ENCODE measurements around the gene NDFIP1. TPM values are rescaled to one million over a fixed set of nuclear protein-coding genes. Genes with fewer than 3 reads are reported as not detected.

NDFIP1 gene
- total and polyA plus RNA-seq, 2 of the 8 experiments (the other 6 are each of a cell fraction or from before 2014, with no cell fraction given): 8.8 to 27.1 TPM

GRCh38 chr5:142096382-142096781, 12.2 kb upstream of the NDFIP1 start (continued):
- TF ChIP-seq, protein P1, sequence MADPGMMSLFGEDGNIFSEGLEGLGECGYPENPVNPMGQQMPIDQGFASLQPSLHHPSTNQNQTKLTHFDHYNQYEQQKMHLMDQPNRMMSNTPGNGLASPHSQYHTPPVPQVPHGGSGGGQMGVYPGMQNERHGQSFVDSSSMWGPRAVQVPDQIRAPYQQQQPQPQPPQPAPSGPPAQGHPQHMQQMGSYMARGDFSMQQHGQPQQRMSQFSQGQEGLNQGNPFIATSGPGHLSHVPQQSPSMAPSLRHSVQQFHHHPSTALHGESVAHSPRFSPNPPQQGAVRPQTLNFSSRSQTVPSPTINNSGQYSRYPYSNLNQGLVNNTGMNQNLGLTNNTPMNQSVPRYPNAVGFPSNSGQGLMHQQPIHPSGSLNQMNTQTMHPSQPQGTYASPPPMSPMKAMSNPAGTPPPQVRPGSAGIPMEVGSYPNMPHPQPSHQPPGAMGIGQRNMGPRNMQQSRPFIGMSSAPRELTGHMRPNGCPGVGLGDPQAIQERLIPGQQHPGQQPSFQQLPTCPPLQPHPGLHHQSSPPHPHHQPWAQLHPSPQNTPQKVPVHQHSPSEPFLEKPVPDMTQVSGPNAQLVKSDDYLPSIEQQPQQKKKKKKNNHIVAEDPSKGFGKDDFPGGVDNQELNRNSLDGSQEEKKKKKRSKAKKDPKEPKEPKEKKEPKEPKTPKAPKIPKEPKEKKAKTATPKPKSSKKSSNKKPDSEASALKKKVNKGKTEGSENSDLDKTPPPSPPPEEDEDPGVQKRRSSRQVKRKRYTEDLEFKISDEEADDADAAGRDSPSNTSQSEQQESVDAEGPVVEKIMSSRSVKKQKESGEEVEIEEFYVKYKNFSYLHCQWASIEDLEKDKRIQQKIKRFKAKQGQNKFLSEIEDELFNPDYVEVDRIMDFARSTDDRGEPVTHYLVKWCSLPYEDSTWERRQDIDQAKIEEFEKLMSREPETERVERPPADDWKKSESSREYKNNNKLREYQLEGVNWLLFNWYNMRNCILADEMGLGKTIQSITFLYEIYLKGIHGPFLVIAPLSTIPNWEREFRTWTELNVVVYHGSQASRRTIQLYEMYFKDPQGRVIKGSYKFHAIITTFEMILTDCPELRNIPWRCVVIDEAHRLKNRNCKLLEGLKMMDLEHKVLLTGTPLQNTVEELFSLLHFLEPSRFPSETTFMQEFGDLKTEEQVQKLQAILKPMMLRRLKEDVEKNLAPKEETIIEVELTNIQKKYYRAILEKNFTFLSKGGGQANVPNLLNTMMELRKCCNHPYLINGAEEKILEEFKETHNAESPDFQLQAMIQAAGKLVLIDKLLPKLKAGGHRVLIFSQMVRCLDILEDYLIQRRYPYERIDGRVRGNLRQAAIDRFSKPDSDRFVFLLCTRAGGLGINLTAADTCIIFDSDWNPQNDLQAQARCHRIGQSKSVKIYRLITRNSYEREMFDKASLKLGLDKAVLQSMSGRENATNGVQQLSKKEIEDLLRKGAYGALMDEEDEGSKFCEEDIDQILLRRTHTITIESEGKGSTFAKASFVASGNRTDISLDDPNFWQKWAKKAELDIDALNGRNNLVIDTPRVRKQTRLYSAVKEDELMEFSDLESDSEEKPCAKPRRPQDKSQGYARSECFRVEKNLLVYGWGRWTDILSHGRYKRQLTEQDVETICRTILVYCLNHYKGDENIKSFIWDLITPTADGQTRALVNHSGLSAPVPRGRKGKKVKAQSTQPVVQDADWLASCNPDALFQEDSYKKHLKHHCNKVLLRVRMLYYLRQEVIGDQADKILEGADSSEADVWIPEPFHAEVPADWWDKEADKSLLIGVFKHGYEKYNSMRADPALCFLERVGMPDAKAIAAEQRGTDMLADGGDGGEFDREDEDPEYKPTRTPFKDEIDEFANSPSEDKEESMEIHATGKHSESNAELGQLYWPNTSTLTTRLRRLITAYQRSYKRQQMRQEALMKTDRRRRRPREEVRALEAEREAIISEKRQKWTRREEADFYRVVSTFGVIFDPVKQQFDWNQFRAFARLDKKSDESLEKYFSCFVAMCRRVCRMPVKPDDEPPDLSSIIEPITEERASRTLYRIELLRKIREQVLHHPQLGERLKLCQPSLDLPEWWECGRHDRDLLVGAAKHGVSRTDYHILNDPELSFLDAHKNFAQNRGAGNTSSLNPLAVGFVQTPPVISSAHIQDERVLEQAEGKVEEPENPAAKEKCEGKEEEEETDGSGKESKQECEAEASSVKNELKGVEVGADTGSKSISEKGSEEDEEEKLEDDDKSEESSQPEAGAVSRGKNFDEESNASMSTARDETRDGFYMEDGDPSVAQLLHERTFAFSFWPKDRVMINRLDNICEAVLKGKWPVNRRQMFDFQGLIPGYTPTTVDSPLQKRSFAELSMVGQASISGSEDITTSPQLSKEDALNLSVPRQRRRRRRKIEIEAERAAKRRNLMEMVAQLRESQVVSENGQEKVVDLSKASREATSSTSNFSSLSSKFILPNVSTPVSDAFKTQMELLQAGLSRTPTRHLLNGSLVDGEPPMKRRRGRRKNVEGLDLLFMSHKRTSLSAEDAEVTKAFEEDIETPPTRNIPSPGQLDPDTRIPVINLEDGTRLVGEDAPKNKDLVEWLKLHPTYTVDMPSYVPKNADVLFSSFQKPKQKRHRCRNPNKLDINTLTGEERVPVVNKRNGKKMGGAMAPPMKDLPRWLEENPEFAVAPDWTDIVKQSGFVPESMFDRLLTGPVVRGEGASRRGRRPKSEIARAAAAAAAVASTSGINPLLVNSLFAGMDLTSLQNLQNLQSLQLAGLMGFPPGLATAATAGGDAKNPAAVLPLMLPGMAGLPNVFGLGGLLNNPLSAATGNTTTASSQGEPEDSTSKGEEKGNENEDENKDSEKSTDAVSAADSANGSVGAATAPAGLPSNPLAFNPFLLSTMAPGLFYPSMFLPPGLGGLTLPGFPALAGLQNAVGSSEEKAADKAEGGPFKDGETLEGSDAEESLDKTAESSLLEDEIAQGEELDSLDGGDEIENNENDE (IDR thresholded peaks at IDR 0.05; ENCODE audit: insufficient replicate concordance, low read length): no peak
- TF ChIP-seq RFX5 (IDR thresholded peaks at IDR 0.05; ENCODE audit: borderline replicate concordance, low read depth, low read length): no peak
- no peak for TF ChIP-seq CHD2 (IDR thresholded peaks at IDR 0.05; ENCODE audit: low read length)
- no peak for TF ChIP-seq RNF2 (IDR thresholded peaks at IDR 0.05; ENCODE audit: borderline replicate concordance, low read depth, low read length, missing control alignments, poor library complexity, severe bottlenecking)
